SK-N-SH (cell line): ENCODE data around the gene CTNS. TPM values are rescaled to one million over a fixed set of nuclear protein-coding genes. Genes with fewer than 3 reads are reported as not detected.

Experiments
- CTCF ChIA-PET: fragments of 300-600, 350-600 bp; formaldehyde crosslinking; extraction: SDS; loops from one replicate; lab custom pipeline; 2021; lab: Yijun Ruan, JAX
- POLR2A ChIA-PET: fragments of 350-600 bp; sonication (Branson Sonifier 250); formaldehyde crosslinking; extraction: SDS; loops from one replicate; lab custom pipeline; 2020; ENCODE audit warnings: antibody characterized with exemption, inconsistent platforms; lab: Yijun Ruan, JAX
- DNase-seq: peaks from one replicate; pipeline ENCODE4 v3.0.0; 2012
- H2AFZ ChIP-seq: fragments of 200-600 bp; sonication (generic); 2 replicates; pipeline ENCODE4 v1.8.1; 2016; ENCODE audit warnings: antibody characterized with exemption, mild to moderate bottlenecking, low read depth
- H3F3A ChIP-seq: fragments of 200-600 bp; sonication (generic); replicated peaks from 2 replicates; pipeline ENCODE3; 2016; ENCODE audit warnings: antibody characterized with exemption, mild to moderate bottlenecking; ENCODE audit not compliant: insufficient read depth
- H3K27ac ChIP-seq, 2 experiments: fragments of 200-500 bp in 1 of 2; fragments of 200-600 bp in 1 of 2; sonication (Bioruptor generic) in 1 of 2; sonication (generic), shearing (Covaris generic) in 1 of 2; 2 replicates each; pipeline versions ENCODE4 v1.5.1 to v1.6.1; 2014 to 2016; ENCODE audit warnings: low read depth in 2 of 2, inconsistent platforms in 1 of 2, low read length in 1 of 2, mild to moderate bottlenecking in 1 of 2, mixed read lengths in 1 of 2
- H3K27me3 ChIP-seq: fragments of 200-600 bp; sonication (generic), shearing (Covaris generic); 2 replicates; pipeline ENCODE4 v1.6.1; 2016; ENCODE audit warnings: mixed run types; ENCODE audit not compliant: insufficient read depth
- H3K36me3 ChIP-seq, 2 experiments: fragments of 200-500 bp in 1 of 2; fragments of 200-600 bp in 1 of 2; sonication (Bioruptor generic) in 1 of 2; sonication (generic) in 1 of 2; replicated peaks in 1 of 2; 2 replicates each; pipeline versions ENCODE3 to v1.5.1; 2014 to 2016; ENCODE audit warnings: low read length in 1 of 2, mild to moderate bottlenecking in 1 of 2; ENCODE audit not compliant: insufficient read depth in 2 of 2, control insufficient read depth in 1 of 2
- H3K4me1 ChIP-seq, 2 experiments: fragments of 200-500 bp in 1 of 2; fragments of 200-600 bp in 1 of 2; sonication (Bioruptor generic) in 1 of 2; sonication (generic), shearing (Covaris generic) in 1 of 2; 2 replicates each; pipeline versions ENCODE4 v1.5.1 to v1.6.1; 2014 to 2016; ENCODE audit warnings: low read depth in 1 of 2, low read length in 1 of 2, mixed run types in 1 of 2; ENCODE audit not compliant: insufficient read depth in 2 of 2, control insufficient read depth in 1 of 2
- H3K4me2 ChIP-seq: fragments of 200-600 bp; sonication (generic), shearing (Covaris generic); 2 replicates; pipeline ENCODE4 v1.6.1; 2017; ENCODE audit warnings: mixed run types
- H3K4me3 ChIP-seq, 2 experiments: fragments of 200-500 bp in 1 of 2; fragments of 200-600 bp in 1 of 2; sonication (Bioruptor generic) in 1 of 2; sonication (generic), shearing (Covaris generic) in 1 of 2; 2 replicates each; pipeline versions ENCODE4 v1.5.1 to v1.8.1; 2014 to 2016; ENCODE audit warnings: low read depth in 2 of 2, inconsistent platforms in 1 of 2, low read length in 1 of 2, mild to moderate bottlenecking in 1 of 2, mixed read lengths in 1 of 2, moderate library complexity in 1 of 2
- H3K79me2 ChIP-seq: fragments of 200-600 bp; sonication (generic); 2 replicates; pipeline ENCODE4 v1.8.1; 2017; ENCODE audit warnings: mild to moderate bottlenecking; ENCODE audit not compliant: insufficient read depth
- H3K9ac ChIP-seq: fragments of 200-600 bp; sonication (generic); 2 replicates; pipeline ENCODE4 v1.6.1; 2017; ENCODE audit warnings: mixed run types
- H3K9me2 ChIP-seq: fragments of 200-600 bp; sonication (generic); 2 replicates; pipeline ENCODE4 v1.6.1; 2017; ENCODE audit warnings: mixed run types
- H3K9me3 ChIP-seq: fragments of 200-600 bp; sonication (generic); 2 replicates; pipeline ENCODE4 v1.6.1; 2017; ENCODE audit warnings: mixed run types, mild to moderate bottlenecking, moderate library complexity
- H4K20me1 ChIP-seq: fragments of 200-600 bp; sonication (generic); 2 replicates; pipeline ENCODE4 v1.6.1; 2017; ENCODE audit warnings: mild to moderate bottlenecking, mixed run types; ENCODE audit not compliant: insufficient read depth
- EZH2phosphoT487 ChIP-seq: fragments of 200-600 bp; sonication (generic); IDR thresholded peaks from 2 replicates; pipeline ENCODE4 v1.6.1; 2017; ENCODE audit warnings: low read depth, mixed run types, mild to moderate bottlenecking, antibody characterized with exemption, moderate library complexity, borderline replicate concordance
- FOSL2 ChIP-seq: IDR thresholded peaks from 2 replicates; pipeline ENCODE4 v1.4.0; 2012; ENCODE audit warnings: low read depth, mild to moderate bottlenecking, moderate library complexity, borderline replicate concordance
- RAD21 ChIP-seq: IDR thresholded peaks from 2 replicates; pipeline ENCODE4 v1.6.1; 2012; ENCODE audit warnings: mild to moderate bottlenecking, low read length
- RCOR1 ChIP-seq: fragments of 150-350 bp; IDR thresholded peaks from 2 replicates; pipeline ENCODE4 v1.6.1; 2017; ENCODE audit warnings: antibody characterized with exemption, low read length
- WGBS: methylation state at CpG from one replicate; pipeline ENCODE4 v1.1.6; 2017; ENCODE audit warnings: low lambda C conversion rate; 5-methylcytosine and 5-hydroxymethylcytosine counted together
- polyA plus RNA-seq, 3 experiments: library from polyadenylated mRNA; depleted of rRNA; stranded (reverse); fragments of >200 nt; gene quantifications; 2 replicates each; pipeline ENCODE4 v1.2.3, GENCODE V29; 2012
- TF ChIP-seq, protein P1 (sequence below): IDR thresholded peaks from 2 replicates; pipeline ENCODE4 v1.4.0; 2012; ENCODE audit warnings: low read depth
- TF ChIP-seq, protein P2 (sequence below): IDR thresholded peaks from 2 replicates; pipeline ENCODE4 v1.4.0; 2012; ENCODE audit warnings: low read depth, borderline replicate concordance
- TF ChIP-seq, protein P3 (sequence below): IDR thresholded peaks from 2 replicates; pipeline ENCODE4; 2012

Gene CTNS
- polyA plus RNA-seq, 1 of the 3 experiments (the other 2 are of a cell fraction), result 8.2 TPM

DNA sequence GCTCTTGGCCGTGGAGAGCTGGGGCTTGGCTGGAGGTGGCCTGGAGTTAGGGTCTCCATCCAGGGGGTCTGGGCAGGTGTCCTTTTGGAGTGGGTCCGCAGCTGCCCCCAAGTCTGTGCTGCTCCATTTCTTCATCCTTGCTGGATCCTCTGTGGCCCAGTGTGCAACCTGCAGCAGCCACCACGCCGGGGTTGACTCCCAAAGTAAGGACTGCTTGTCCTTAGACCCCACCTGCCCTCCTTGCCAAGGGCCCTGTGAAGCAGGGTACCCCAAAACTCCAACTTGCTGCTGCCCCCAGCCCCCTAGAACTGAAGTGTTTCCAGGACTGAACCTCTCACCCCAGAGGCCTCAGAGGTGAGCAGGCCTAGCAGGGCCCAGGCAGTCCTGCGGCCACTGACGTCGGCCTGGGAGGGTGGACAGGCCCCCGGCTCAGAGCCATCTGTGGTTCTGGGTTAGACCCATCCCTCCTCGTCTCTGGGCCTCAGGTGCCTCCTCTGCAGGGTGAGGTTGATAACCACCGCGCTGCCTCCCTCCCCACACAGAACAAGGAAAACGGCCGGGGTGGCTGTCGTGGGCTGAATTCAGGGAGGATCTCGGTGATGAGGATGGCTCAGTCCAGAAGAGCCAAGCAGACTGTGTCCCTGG is 44.2 kb upstream of the CTNS start:
- Histone ChIP-seq H3K36me3 (peaks cover 0 to 8% of the 10 kb centered on the region in 2 experiments), H3K27ac (no peak overlapping the region), H3K79me2 (no peaks in the 10 kb centered on the region), H3K4me2 (no peak overlapping the region), H3K4me1 (peaks cover 5 to 15% of the 10 kb centered on the region in 2 experiments; a peak in 2 of 4 replicates), H3K27me3 (no peaks in the 10 kb centered on the region), H3K9me2 (no peaks in the 10 kb centered on the region), H4K20me1 (no peaks in the 10 kb centered on the region), H2AFZ (no peak overlapping the region), H3K4me3 (no peak overlapping the region), H3K9ac (no peak overlapping the region), H3K9me3 (no peaks in the 10 kb centered on the region), H3F3A (no peaks in the 10 kb centered on the region)
- ChIA-PET CTCF (interaction anchor here (1.5 kb wide), 1 partner anchor 10 kb away, joined by 4 read pairs; no protein-coding TSS in a partner anchor), POLR2A (no interaction called here)
- 88% methylated on average over 13 of the region's 15 CpGs for WGBS
- TF ChIP-seq EZH2phosphoT487 (no peak), FOSL2 (no peak)
- TF ChIP-seq, protein P1, sequence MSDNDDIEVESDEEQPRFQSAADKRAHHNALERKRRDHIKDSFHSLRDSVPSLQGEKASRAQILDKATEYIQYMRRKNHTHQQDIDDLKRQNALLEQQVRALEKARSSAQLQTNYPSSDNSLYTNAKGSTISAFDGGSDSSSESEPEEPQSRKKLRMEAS, result no peak
- no peak for DNase-seq

GRCh38 chr17:3593384-3593783 is 43.2 kb upstream of the CTNS start:
- H3K79me2 ChIP-seq, result no peaks in the 10 kb centered on the region
- WGBS, result 94% methylated on average over 5 of the region's 5 CpGs
- peaks cover 5 to 15% of the 10 kb centered on the region in 2 experiments; a peak in 2 of 4 replicates for H3K4me1 ChIP-seq
- H3F3A ChIP-seq, result no peaks in the 10 kb centered on the region
- CTCF ChIA-PET, result interaction anchor here (0.9 kb wide), 1 partner anchor 43 kb away, joined by 3 read pairs; the partner anchor contains the start of genes CTNS and SHPK
- no peak overlapping the region; a peak in 1 of 4 replicates for H3K27ac ChIP-seq
- no peaks in the 10 kb centered on the region for H3K9me3 ChIP-seq
- no peak overlapping the region for H2AFZ ChIP-seq
- DNase-seq, result no peak
- H3K36me3 ChIP-seq, result peaks cover 0 to 8% of the 10 kb centered on the region in 2 experiments
- no peaks in the 10 kb centered on the region for H3K9me2 ChIP-seq
- TF ChIP-seq RAD21 (no peak), RCOR1 (no peak)
- TF ChIP-seq, protein P2, sequence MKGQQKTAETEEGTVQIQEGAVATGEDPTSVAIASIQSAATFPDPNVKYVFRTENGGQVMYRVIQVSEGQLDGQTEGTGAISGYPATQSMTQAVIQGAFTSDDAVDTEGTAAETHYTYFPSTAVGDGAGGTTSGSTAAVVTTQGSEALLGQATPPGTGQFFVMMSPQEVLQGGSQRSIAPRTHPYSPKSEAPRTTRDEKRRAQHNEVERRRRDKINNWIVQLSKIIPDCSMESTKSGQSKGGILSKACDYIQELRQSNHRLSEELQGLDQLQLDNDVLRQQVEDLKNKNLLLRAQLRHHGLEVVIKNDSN, result no peak
- TF ChIP-seq, protein P3, sequence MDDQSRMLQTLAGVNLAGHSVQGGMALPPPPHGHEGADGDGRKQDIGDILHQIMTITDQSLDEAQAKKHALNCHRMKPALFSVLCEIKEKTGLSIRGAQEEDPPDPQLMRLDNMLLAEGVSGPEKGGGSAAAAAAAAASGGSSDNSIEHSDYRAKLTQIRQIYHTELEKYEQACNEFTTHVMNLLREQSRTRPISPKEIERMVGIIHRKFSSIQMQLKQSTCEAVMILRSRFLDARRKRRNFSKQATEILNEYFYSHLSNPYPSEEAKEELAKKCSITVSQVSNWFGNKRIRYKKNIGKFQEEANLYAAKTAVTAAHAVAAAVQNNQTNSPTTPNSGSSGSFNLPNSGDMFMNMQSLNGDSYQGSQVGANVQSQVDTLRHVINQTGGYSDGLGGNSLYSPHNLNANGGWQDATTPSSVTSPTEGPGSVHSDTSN, result no peak
- TF ChIP-seq, all 33 proteins: peak for 0
- no peaks in the 10 kb centered on the region for H3K27me3 ChIP-seq
- H3K4me3 ChIP-seq, result no peak overlapping the region
- H3K4me2 ChIP-seq, result no peak overlapping the region
- POLR2A ChIA-PET, result no interaction called here
- no peak overlapping the region for H3K9ac ChIP-seq
- H4K20me1 ChIP-seq, result no peaks in the 10 kb centered on the region
